K562 (cell line): ENCODE data around the gene SPEM3.

Experiments used
- CTCF ChIP-seq, 3 experiments: IDR thresholded peaks in 2 of 3; conservative IDR thresholded peaks in 1 of 3; 2 replicates each; pipeline ENCODE4 v1.5.1; 2011 to 2012; ENCODE audit warnings: low read length in 3 of 3, mild to moderate bottlenecking in 3 of 3, control low read depth in 2 of 3, improper control_type of control experiment in 1 of 3, inconsistent platforms in 1 of 3, low read depth in 1 of 3, mixed read lengths in 1 of 3, moderate library complexity in 1 of 3; ENCODE audit not compliant: insufficient read depth in 2 of 3
- LARP7 ChIP-seq: fragments of 450-650 bp; IDR thresholded peaks from 2 replicates; pipeline ENCODE4 v1.6.1; 2016
- SNAPC5 ChIP-seq: fragments of 250-450 bp; sonication (Bioruptor Pico); IDR thresholded peaks from 2 replicates; pipeline ENCODE4 v1.8.0; 2021; ENCODE audit warnings: moderate library complexity, mild to moderate bottlenecking, inconsistent platforms
- ZC3H4 ChIP-seq: sonication (generic); formaldehyde crosslinking; IDR thresholded peaks from 2 replicates; pipeline ENCODE4 v1.9.0; 2021; ENCODE audit warnings: missing genetic modification reagents, borderline replicate concordance
- ZFX ChIP-seq: sonication (generic); formaldehyde crosslinking; IDR thresholded peaks from 2 replicates; pipeline ENCODE4 v1.8.0; 2022; ENCODE audit warnings: mild to moderate bottlenecking, missing genetic modification reagents, moderate library complexity

GRCh38 chr17:7415784-7416183 is 12.9 kb upstream of the SPEM3 start:
- no peak for TF ChIP-seq SNAPC5 (CRISPR knock-in tag)
- no peak for TF ChIP-seq ZFX (CRISPR knock-in tag)
- TF ChIP-seq ZC3H4 (CRISPR knock-in tag) = no peak
- TF ChIP-seq LARP7 = no peak
- TF ChIP-seq CTCF (IDR thresholded peaks at IDR 0.05 in 2 of 3, conservative IDR thresholded peaks at IDR 0.05 in 1 of 3; ENCODE audit: insufficient read depth in 2 of 3, low read depth in 1 of 3, low read length in 3 of 3) = no peak
